T-helper 2 cell treated with Interferon-gamma antibody and Interleukin-4, amounts not matched to agents 100 ng/mL and 5 ng/mL, for 36 hours (primary cell): ENCODE data around the gene RGS19. TPM values are rescaled to one million over a fixed set of nuclear protein-coding genes. Genes with fewer than 3 reads are reported as not detected.

Source experiments
- intact Hi-C: fragments of 100-400 bp; cut with micrococcal nuclease; formaldehyde crosslinking; loops from one replicate; pipeline ENCODE4 v1.15.1; 2023
- total RNA-seq: library from RNA; stranded (reverse); gene quantifications from 2 replicates; pipeline ENCODE4 v1.2.3, GENCODE V29; 2022

The RGS19 gene
- total RNA-seq, 1 donor from 2014 or later, result 96.3 TPM

DNA sequence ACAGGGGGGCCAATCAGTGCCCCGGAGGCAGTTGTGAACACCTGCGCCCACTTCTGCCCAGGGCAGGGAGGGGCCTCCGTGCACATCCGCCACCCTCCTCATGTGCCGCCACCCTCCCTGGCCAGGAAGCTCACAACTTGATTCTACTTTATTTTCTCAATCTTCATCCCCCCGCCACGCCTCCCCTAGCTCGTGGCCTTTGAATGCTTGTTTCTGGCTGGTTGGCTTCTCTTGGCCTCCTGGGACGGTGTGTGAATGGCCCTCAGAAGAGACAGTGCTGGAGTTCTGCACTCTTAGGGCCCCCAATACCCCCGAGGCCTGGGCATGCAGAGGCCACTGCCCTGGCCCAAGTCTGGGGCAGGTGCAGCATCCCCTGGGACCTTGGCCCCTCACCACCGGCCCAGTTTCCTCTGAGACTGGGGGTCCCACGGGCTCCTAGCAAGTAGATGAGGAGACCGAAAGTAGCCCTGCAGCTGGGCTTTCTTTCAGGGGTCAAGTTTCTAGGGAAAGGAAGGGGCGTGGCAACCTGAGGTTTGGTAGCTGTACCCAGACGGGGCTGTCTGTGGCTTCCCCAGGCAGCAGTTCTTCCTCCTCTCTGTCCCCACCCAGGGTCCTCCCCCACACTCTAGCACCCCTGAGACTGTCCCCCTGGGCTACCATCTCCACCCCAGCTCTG lies 1.3 kb downstream of the RGS19 start:
- intact Hi-C loops, result loop anchor here (1.0 to 5.0 kb wide), 2 partner anchors 12 to 41 kb away; partner anchors contain the start of gene C20orf204

DNA sequence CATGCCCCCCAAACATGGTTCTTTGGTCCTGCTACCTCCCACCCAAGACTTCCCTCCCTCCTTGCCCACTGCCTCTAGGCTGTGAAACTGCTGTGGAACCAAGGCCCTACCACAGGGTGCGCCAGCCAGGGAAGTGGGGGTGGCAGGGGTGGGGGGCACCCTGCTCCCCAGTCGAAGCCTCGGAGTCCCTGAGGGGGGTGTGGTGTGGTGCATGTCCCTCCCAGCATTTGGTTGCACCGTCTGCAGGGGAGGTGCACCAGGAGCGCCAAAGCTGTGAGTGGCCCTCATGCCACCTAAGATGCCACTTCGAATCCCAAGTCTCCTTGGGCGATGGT lies 1.8 kb downstream of the RGS19 start:
- intact Hi-C loops, result loop anchor here (1.0 to 5.0 kb wide), 2 partner anchors 11 to 40 kb away; partner anchors contain the start of gene C20orf204

DNA sequence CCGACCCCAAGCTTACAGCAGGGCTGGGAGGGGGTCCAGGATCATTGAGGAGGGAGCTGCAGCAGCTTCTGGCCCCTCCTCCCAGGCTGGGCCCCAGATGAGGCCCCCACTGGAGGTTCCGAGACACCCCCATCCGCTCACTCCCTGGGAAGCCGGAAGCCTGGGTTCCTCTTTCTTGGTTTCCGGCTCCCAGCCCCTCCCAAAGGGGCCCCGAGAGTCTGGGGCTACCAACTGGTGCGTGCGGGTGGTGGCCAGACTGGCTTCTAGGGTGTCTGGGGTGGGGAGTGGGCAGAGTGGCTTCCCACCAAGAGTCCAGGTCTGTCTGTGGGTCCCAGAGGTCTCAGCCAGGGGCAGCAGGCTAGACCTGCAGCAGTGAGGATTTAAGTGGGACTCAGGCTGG lies 2.2 kb downstream of the RGS19 start:
- intact Hi-C loops, result loop anchor here (1.0 to 5.0 kb wide), 2 partner anchors 11 to 40 kb away; partner anchors contain the start of gene C20orf204

DNA sequence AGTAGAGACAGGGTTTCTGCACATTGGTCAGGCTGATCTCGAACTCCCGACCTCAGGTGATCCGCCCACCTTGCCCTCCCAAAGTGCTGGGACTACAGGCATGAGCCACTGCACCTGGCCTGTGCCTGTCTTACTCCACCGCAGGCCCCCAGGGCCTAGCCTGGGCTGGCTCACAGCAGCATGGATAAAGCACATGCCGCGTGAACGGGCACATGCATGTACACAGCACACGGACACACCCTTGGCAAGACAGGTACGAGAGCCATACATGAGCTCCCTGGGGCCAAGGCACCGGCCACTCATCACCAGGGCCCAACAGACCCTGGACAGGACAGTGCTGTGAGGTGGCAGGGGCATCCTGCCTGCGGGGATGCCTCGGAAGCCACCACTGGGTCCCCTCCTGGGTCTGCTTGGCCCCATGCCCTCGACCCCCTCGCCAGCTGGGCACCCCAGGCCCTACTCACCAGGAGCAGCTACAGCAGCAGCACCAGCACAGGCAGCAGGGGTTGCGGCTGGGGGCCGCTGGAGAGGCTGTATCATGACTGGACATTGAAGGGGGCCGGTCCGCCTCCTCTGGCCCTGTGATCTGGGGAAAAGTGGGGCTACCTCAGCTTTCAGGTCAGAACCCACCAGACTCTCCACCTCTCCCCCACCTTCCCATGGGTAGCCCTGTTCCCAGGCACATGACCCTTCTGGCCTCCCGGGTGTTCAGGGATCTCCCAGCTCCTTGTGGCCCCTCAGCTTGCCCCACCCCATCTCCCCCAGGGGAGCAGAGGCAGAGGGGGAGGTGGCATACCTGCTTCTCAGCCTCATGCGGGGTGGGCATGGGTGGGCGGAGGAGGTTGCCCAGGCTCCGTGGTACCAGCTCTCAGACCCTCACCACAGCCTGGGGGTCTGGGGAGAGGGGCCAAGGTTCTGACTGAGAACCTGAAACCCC lies 3.0 kb downstream of the RGS19 start:
- intact Hi-C loops, result loop anchor here (5.0 kb wide), 1 partner anchor 39 kb away; the partner anchor contains the start of gene C20orf204

DNA sequence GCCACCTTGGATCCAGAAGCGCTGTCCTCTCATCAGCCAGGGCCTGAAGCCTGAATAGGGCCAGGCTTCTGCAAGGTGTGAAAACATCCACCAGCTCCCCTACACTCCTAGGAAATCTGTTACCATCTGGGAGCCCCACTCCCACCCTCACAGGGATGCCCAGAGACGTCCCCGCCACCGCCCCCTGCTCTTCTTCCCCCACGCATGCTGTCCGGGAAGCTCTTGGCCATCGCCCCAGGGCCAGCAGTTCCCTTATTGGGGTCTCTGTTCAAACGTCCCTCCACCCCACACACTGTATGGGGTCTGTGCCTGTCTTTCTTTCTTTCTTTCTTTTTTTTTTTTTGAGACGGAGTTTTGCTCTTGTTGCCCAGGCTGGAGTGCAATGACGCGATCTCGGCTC lies 3.8 kb downstream of the RGS19 start:
- intact Hi-C loops, result loop anchor here (5.0 kb wide), 1 partner anchor 38 kb away; the partner anchor contains the start of gene C20orf204

DNA sequence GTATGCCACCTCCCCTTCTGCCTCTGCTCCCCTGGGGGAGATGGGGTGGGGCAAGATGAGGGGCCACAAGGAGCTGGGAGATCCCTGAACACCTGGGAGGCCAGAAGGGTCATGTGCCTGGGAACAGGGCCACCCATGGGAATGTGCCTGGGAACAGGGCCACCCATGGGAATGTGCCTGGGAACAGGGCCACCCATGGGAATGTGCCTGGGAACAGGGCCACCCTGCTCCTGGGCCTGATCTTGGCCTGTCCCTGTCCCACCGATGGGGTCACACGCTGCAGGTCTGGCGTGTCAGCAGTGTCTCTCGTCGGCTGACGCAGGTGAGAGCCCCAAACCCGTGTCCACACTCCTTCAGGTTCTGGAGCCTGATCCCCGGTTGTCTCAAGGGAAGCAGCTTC lies 4.4 kb downstream of the RGS19 start:
- intact Hi-C loops, result loop anchor here (5.0 kb wide), 1 partner anchor 38 kb away; the partner anchor contains the start of gene C20orf204

DNA sequence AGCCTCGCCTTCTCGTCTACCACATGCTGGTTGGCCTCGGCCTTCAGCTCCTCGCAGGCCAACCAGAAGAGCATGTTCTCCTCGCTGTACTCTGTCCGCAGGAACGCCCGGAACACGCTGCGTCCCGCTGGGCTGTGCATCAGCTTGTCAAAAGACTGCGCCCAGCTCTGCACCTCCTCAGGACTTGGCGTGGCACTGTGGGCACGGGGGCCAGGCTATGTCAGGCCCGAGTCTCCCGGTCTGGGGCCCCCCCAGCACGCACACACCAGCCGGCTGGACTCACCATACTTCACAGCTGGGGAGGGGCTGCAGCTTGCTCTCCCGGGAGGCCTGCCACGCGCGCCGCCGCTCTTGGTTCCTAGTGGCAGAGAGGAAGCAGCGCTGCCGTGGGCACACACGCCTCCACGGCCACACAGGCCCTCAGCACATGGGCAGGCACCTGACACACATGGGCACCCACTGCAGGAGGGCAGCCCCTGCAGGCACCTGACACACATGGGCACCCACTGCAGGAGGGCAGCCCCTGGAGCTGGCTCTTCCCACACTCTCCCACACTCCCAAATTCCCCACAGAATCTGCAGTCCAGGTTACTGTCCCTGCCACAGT lies 5.0 kb downstream of the RGS19 start:
- intact Hi-C loops, result no loop called here

DNA sequence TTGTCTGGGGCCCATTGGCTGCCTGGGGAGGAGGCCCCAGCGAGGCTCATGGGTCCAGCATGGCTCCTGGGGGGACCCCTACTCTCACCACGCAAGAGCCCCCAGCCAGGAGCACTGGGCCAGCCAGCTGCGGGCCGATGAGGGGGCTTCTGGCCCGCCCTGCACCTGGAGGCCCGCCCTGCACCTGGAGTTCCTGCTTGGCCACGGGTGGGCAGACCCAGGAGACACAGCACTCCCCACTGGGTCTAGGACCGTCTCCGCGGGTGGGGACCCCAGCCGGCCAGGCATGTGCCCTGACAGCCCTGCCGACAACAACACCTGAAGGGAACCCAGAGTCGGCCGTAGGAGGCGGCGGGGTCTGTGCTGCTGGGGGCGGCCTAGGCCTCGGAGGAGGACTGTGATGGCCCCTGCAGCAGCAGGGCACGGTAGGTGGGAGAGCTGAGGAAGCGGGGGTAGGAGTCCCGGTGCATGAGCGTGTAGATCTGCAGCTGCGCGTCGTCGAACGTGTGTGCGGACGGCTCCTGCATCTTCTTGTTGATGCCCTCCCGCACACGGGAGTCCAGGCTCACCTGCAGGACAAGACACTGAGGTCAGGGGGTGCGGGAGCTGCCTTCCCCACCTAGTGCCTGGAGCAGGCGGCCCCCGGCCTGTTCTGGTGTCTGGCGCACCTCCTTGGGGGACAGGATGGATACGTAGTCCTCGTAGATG lies 5.7 kb downstream of the RGS19 start:
- intact Hi-C loops, result no loop called here

DNA sequence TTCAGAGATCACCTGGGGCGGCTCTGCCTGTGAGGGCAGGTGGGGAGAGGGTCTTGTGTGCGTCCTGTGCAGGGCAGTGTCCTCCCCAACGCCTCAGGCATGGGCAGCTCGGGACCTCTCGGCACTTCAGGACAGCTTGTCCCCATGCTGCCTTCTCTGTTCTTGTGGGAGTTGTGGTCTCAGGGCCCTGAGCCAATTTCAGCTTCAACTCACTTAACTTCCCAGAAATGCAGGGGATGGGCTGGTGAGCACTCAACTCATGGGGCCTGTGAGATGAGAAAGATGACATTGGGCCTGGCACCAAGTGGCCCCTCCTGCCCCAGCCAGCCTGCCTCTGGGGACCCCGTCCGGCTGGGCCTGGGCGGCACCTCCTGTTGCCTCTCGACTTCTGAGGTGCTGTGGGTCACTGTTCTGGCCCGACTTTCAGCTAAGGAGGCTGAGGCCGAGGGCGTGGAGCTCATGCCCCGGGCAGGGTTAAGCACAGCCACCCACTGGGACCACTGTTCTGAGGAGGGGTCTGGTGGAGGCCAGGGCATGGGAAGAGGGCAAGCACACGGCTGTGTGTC lies 6.7 kb downstream of the RGS19 start:
- intact Hi-C loops, result no loop called here

DNA sequence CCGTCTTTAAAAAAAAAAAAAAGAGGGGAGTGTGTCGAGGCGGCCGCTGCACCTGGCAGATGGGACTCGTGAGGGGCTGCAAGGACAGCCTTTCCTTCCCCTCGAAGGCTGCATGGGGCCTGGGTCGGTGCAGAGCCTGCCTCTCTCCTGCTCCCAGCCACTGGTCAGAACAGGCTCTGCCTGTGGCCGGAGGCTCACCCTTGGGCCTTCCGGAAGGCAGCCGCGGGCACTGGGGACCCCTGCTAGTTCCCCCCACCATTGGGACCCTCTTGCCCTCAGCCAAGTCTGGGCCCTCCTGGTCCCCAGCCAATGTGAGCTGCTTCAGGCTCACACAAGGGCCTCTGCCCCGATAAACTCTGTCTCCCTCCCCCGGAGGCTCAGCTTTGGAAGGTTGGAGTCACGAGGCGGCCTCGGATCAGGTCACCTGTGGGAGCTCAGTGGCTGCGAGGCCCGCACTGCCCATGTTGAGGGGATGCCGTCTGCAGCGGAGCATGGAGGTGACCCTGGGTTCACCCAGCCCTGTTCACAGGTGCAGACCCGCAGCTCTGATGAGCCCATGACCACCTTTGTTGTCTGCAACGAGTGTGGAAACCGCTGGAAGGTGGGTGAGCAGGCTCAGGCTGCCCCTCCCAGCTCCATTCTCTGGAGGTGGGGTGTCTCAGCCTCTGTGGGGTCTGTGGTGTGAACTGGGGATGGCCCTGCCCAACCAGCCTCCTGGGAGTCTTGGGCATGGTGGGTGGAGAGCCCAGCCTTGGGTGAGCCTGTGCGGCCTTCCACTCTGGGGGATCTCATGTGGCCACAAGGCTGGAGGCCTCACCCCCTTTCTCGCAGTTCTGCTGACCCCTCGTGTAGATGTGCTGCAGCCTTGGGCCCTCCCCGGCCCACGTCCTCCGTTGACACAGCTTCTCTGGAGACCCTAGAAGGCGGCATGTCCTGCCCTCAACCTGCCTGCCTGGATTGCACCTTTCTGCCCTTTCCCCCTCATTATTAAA lies 7.7 kb downstream of the RGS19 start:
- intact Hi-C loops, result no loop called here

DNA sequence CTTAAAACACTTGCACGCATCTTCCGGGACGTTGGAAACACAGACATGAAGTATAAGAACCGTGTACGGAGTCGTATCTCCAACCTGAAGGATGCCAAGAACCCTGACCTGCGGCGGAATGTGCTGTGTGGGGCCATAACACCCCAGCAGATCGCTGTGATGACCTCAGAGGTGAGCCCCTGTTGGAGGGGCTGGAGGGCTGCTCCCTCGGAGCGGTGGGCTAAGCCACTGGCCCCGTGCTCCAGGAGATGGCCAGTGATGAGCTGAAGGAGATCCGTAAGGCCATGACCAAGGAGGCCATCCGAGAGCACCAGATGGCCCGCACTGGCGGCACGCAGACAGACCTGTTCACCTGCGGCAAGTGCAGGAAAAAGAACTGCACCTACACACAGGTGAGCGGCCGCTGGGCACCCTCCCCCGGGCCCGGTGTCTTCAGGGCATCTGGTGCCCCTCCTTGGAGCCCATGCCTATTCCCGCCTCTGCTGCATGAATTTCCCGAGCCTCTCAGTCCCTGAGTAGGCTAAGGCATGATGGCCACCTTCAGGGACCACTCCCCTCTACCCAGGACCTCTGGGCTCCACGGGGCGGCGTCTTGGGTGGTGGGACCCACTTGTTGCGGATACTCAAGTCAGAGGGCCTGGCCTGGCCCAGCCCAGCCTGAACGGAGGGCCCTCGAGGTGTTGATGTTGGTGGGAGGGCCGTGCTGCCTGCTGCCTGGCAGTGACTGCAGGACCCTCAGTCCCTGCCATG lies 8.9 kb downstream of the RGS19 start:
- intact Hi-C loops, result no loop called here

DNA sequence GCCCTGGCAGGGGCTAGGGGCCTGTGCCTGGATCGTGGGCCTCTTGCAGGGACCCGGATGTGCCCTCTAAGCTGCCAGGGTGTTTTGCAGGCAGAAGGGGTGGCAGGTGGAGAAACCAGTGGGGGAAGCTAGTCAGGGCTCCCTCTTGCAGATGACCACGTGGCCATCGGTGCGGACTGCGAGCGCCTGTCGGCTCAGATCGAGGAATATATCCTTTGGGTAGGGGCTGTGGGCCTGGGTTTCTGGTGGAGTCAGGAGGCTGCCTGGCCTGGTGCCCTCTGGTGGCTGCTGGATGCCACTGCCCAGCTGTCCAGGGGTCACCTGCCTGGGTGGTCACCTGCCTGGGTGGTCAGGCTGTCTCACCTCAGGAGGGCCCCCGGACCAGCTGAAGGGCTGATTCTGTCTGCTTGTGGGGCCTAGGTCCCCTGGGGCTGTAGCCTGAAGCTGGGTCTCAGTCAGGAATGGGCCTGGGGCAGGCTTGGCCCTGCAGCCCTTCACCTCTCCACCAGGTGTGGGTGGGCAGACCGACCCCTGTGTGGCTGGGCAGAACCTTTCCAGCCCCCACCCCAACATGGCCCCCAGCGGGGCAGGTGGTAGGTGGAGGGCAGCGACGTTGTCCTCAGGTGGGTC lies 9.6 kb downstream of the RGS19 start:
- intact Hi-C loops, result loop anchor here (10.0 kb wide), 2 partner anchors 205 to 415 kb away; partner anchors contain the start of genes ABHD16B, RTEL1, STMN3 and TPD52L2

DNA sequence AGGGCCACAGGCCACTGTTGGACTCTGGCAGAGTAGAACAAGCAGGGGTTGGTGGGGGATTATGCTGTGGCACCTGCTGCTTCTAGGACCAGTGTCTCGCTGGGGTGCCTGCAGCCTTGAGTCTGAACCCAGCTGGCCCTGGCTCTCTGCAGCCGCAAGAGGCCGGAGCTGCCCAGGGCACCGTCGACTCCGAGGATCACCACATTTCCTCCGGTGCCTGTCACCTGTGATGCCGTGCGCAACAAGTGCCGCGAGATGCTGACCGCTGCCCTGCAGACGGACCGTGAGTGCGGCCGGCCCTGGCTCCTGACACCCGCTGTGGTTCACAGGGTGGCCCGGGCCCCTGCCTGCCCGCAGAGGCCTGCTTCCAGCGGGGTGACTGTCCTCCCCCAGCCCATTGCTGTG lies 10.1 kb downstream of the RGS19 start:
- intact Hi-C loops, result loop anchor here (10.0 kb wide), 2 partner anchors 204 to 414 kb away; partner anchors contain the start of genes ABHD16B, RTEL1, STMN3 and TPD52L2

DNA sequence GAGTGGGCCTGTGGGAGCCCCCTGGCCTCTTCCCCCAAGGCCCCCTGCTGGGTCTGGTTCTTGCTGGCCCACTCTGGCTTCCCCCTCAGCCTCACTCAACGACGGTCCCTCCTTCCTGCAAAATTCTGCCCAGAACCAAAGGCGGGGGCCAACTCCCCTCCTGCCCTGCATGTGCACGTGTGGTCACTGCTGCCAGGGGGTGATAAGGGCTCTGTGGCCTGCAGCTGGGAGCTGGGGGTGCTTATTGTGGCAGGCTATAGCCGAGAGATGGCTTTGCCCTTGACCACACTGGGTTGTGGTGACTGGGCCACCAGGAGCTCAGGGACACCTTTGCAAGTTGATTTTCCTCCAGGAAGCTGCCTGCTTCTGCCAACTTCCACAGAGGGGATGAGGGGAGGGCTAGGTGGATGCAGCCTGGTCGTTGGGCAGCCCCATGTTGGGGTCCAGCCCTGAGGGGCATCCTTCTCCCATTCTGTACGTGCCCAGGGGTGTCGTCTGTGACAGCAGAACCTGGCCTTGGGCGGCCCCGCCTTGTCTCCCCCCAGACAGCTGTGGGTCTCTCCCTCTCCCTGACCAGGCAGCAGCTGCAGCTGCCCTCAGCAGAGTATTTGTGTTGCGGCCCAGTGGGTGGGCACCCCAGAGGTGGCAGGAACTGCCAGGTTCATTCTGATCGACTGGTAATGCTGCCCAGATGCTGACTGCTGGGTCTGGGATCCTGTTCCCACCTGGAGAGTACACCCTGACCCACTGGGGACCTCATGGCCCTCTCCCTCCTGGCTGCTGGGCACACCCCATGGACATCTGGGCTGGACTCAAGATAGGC lies 10.7 kb downstream of the RGS19 start:
- intact Hi-C loops, result loop anchor here (10.0 kb wide), 2 partner anchors 204 to 414 kb away; partner anchors contain the start of genes ABHD16B, RTEL1, STMN3 and TPD52L2

DNA sequence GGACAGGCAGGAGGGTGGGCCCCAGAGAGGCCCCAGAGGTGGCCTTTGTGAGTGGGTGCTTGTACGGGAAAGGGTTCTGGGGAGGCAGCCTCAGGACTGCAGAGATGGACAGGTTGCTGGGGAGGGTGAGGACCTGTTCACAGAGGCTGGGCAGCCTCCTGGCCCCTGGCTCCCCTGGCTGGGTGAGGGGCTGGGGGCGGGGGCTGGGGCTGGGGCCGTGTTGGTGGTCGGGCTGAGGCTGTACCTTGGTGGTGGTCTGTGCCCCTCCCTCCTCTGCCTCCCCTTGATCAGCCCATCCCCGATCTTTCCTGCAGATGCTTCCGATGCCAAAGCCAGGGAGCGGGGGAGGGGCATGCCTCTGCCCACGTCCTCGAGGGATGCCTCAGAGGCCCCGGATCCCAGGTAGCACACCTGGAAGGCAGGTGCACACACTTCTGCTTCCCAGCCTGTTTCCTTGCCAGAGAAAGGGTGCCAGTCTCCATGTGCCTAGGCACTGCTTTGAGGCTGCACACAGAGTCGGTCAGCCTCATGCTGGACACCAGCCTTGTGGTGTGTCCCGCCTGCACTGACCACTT lies 11.5 kb downstream of the RGS19 start:
- intact Hi-C loops, result loop anchor here (10.0 kb wide), 2 partner anchors 203 to 413 kb away; partner anchors contain the start of genes ABHD16B, RTEL1, STMN3 and TPD52L2

DNA sequence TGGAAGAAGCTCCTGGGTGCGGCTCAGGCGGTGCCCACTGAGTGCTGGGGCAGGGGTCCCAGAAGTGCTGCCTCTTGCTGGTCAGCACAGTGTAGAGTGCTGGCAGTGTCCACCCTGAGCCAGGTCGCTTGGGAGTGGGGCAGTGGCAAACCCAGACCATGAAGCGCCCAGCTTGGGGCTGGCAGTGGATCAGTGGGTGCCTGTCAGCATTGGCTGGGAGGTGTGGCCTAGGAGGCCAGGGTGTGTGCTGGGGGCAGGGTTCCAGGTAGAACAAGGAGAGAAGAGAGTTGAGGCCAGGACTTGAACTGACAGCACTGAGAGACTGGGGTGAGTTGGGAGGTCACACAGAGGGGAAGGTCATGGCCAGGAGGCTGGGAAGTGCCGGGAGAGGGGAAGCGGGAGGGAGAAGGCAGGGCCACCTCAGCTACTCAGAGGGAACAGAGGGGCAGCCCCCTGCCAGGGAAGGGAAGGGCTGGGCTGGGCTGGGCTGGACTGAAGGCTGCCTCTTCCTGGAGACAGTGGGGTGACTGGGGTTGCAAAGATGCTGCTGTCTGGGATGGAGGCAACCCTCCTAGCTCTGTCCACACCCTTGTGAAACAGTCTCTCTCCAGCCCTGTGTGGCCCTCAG lies 12.2 kb downstream of the RGS19 start:
- intact Hi-C loops, result loop anchor here (10.0 kb wide), 2 partner anchors 202 to 412 kb away; partner anchors contain the start of genes ABHD16B, RTEL1, STMN3 and TPD52L2
